GM15510 (cell line): Measurements from ENCODE around the gene PARVB.

Experiments used
- POLR2A ChIP-seq: IDR thresholded peaks from 3 replicates; pipeline ENCODE4 v1.6.1; 2011; ENCODE audit warnings: borderline replicate concordance; ENCODE audit not compliant: insufficient read length; ENCODE audit errors: extremely low read depth

PARVB gene

DNA sequence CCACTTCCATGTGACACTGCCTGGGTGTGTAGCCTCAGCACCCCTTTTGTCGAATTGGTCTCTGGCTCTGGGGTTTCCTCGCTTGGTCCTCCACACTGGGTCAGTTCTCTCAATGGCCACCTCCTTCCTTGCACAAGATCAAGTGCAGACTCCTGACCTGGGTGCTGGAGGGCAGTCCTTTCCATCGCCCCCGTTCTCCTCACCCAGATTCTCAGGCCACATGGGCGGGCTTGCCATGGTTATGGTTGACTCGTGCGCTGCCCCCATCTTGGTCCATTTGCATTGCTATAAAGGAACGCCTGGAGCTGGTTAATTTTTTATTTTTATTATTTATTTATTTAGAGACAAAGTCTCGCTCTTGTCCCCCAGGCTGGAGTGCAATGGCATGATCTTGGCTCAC is 5.5 kb upstream of the PARVB start:
- TF ChIP-seq POLR2A, result no peak

DNA sequence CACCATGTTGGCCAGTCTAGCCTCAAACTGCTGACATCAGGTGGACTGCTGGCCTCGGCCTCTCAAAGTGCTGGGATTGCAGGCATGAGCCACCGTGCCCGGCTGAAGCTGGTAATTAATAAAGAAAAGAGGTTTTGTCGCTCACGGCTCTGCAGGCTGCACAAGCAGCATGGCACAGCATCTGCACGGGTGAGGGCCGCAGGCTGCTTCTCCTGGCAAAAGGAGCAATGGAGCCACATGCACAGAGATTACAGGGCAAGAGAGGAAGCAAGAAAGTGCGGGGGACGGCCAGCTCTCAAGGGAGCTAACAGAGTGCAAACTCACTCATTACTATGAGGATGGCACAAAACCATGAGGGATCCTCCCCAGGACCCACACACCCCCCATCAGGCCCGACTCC is 4.7 kb upstream of the PARVB start:
- no peak for TF ChIP-seq POLR2A

DNA sequence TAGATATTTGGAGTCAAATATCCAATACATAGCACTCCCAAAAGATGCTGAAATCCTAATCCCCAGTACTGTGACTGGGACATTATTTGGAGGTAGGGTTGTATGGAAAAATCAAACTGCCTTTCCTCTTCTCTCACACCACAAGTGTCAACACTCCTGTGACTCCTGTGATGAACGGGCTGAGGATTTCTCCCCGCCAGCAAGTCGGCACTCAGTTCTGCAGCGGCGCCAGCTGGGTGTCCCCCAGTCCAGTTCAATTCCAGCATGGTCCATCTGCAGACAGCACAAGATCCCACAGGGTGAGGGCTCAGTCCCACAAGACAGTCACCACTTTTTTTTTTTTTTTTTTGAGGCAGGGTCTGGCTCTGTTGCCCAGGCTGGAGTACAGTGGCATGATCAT is 4.3 kb upstream of the PARVB start:
- no peak for TF ChIP-seq POLR2A

DNA sequence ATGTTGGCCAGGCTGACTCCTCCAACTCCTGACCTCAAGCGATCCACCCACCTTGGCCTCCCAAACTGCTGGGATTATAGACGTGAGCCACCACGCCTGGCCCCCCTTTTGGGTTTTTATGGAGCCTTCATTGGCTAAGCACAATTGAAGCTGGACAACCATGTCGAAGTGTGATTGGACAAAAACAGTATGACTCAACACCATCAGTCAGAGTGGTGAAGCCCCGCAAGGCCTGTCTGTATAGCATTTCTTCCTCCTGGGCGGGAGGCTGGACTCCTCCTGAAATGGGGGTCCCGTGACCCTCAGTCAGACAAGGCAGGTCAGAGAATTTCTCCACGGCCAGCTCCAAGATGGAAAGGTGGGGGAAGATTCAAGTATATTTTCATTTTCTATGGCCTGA is 3.1 kb upstream of the PARVB start:
- TF ChIP-seq POLR2A, result no peak

DNA sequence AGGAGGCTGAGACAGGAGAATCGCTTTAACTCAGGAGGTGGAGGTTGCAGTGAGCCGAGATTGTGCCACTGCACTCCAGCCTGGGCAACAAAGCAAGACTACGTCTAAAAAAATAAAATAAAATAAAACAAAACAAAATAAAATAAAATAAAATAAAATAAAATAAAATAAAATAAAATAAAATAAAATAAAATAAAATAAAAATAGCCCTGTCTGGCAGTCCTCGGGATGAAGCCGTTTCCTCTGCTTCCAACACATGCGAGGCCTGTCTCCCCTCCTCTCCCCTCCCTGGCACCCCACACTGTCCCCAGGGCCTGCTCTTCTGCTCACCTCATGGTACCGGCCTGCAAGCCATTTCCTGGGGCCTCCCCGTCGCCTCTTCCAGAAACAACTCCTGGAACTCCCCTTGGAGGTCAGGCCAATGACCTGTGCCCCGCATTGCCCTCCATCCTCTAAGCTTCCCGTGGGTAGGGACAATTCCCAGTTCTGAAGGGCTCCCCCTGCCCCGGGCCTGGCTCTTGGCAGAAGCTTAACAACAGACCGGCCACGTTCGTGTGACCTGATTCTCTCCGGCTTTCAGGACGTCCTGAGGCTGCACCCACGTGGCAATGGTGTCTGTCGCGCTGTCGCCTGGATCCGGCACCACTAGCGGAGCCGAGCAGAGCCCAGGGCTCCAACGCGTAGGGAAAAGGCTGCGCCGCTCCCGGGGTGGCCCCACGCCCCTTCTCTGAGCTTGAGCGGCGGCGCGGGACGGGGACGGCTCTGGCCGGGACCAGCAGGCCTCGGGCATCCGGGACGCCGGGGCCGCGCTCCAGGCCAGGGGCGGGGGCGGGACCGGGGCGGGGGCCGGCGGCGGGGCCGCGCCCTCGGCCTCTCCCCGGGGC is 456 bp upstream of the PARVB start:
- peak; percentile 65 for TF ChIP-seq POLR2A

DNA sequence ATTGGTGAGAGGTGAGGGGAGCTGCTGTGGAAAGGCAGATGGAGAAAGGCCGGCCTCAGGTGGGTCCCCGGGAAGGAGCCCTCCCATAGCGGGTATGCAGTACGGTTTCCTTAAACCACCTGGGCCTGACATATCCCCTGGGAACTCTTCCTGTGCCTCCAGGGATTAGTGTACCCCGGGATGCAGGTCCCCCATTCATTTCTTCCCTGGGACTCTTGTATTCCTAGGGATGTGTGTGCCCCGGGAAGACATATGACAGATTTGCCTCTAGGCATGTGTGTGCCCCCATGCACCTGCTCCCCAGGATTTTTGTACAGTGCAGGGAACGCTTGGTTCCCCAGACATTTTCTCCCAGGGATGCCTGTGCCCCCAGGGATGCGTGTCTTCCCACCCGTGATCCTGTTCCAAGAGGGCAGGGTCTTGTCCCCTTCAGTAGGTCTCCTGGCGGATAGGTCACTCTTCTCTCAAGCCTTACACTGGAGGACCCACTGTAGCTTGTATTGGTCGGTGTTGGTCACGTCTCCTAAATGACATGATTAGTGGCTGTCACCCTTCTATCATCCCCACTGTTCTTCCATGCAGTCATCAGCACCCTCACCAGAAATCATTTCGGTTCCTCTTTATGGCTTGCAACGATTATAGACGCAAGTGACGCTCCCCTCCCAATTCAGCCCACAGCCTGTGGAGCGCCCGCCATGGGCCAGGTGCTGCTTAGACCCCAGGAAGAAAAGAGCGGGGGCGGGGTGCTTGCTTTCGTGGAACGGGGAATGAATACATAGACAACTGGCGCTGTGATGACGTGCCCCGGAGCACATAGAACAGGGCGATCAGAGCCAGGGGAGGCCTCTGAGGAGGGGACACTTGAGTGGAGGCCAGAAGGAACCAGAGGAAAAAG is 1.3 kb downstream of the PARVB start:
- TF ChIP-seq POLR2A, result peak; percentile 58

DNA sequence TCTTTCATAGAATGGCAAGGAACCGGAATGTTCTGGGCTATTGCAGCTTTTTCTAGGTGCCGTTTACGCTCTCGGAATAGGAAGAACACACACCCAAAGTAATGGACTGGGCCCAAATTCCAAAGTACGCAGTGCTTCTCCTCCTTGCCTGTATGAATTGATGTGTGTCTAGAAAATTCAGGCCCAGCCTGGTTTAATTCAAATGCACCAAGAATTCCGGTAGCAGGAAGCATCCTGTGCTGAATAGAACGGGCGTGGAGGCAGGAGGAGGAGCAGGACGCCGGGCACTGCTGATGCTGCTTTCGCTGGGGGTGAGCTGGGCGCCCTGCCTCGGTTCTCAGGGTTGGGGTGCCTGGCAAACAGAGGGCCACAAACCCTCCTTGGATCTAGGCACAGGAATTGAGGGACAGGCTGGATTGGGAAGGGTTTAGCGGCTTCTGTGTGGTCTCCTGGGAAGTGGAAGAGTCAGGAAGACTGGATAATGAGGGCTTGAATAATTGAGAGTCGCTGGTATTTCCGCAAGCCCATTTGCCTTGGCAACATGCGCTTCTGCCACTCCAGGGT is 2.0 kb downstream of the PARVB start:
- no peak for TF ChIP-seq POLR2A

DNA sequence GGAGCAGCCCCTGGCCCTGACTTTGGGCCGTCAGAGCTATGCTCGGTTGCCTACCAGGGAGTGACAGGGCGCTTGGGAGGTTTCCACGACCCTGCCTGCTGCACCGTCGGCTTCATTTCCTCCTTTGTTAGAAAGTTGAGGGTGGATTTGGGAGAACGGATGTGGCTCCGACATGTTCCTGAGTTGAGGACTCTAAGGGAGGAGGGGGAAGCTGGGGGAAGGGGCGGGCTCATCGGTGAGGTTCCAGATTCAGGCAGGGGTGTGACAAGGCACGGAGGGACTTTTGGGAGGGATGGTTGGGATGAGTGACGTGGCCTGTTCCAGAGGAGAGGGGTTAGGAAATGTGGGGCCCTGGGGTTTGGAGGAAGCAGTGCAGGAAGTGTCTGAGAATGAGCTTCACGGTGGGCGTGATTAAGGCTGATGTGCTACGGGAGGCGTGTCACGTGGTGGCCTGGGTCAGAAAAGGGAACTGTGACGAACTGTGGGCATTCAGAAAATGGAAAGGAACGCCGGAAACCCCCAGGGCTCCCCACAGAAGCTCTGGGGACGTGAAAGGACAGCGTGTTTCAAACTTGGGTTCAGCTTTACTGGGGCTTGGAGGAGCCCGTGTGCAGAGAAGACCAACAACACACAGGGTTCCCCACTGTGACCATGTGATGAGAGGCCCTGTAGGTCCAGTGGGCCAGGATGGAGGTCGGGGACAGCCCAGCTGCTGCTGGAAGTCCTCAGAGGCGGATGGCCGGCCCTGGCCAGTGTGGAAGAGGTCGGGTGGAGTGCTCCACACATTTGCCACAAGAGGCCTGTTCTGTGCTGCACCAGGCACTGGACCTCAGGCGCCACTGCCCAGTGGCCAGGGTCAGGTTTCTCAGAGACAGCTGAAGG is 2.8 kb downstream of the PARVB start:
- TF ChIP-seq POLR2A, result peak; percentile 55

DNA sequence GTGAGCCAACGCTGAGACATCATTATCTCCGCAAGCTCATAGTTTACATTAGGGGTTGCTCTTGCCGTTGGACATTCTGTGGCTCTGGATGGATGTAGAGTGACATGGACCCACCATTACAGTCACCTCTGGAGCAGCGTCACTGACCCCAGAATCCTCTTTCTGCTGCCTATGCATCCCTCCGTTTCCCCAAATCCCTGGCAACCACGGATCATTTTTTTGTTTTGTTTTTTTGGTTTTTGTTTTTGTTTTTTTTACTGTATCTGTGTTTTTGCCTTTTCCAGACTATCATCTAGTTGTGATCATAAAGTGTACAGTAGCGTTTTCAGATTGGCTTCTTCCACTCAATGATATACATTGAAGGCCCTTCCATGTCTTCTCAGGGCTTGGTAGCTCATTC is 4.0 kb downstream of the PARVB start:
- TF ChIP-seq POLR2A, result no peak

DNA sequence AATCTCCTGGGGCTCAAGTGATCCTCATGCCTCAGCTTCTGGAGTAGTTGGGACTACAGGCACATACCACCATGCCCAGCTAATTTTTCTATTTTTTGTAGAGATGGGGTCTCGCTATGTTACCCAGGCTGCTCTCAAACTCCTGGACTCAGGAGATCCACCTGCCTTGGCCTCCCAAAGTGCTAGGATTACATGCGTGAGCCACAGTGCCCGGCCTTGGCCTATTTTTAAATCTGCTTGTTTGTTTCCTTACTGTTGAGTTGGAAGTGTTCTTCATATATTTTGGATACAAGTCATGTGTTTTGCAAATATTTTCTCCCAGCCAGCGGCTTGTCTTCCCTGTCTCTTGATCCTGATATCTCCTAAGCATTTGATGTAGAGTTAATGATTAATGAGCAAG is 5.0 kb downstream of the PARVB start:
- TF ChIP-seq POLR2A, result no peak

DNA sequence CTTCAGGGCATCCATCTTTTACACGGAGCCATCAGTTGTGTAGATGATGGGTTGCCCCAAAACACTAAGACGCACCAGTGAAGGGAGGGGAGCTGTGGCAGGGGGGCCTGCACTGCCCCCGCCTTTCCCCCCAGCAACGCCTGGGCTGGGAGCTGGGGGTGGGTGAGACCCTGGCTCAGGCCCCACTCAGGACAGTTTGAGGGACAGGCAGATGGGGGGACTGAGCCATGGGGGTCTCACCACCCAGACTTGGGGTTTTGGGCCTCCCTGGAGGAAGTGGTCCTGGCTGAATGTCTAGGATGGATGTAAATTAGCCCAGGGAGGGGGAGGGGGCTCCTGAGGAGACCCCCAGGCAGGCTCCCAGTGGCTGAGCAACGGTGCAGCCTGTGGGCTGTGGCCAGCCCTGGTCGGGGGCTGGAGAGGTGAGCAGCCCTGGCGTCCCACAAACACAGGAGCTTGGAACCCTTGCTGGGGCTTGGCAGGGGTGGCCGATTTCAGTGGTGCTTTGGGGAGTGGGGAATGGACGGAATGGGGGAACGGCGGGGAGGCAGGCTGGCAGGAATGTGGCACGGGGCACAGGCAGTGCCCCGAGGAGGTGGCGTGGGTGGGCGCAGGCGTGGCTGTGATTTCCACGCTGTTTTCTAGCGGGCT is 6.1 kb downstream of the PARVB start:
- TF ChIP-seq POLR2A, result no peak

DNA sequence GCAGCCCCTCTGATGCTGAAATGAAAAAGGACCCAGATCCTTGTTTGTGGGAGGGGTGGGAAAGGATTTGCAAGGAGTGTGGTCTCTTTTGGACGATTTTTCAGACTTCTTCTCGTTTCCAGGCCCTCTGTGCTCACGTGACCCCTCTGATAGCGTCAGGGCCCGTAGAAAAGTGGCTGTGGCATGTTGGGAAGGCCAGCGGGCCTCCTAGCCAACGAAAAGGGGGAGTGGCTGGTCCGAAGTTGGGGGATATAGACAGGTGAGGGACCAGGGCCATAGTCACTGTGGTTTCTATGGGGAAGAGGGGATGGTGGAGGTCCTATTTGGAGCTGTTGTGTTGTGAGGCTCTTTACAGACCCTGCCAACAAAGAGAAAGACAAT is 6.6 kb downstream of the PARVB start:
- TF ChIP-seq POLR2A, result no peak

DNA sequence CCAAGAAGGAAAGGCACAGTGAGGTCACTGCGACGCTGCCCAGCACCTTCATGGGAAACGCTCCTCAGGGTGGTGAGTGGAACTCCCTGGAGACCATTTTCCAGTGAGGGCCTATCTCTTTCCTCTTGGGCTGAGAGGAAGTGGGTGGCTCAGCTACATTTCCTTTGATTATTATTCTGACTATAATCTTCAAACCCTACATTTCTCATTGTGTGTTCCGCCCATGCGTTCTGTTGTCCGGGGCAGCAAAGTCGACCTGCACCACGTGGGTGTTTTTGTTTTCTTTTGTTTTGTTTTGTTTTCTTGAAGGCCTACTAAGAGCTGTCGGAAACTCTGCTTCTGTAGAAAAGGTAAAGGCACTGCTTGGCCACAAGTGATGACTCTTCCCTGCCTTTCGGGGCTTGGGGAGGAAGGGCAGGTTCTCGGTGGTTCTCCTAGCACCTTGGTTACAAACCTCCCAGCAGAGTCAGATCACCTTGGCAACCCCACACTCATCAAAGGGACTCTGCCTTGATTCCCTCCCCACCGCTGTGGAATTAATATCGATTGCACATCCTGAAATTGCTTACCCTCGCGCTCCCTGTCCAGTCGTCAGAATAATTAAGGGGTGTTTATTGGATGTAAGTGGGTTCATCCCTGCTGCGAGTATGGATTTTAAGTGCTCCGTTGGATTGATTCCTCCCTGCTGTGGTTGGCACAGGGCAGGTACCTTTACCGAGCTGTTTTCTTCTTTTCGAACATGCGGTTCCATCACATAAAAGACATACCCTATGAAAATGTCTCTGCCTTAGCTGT is 7.3 kb downstream of the PARVB start:
- no peak for TF ChIP-seq POLR2A
